ENCODE results near the gene ISOC2. TPM values are rescaled to one million over a fixed set of nuclear protein-coding genes. Genes with fewer than 3 reads are reported as not detected.

ISOC2 gene
- total RNA-seq, 1 experiment from 2014 or later, result 72.2 TPM

DNA sequence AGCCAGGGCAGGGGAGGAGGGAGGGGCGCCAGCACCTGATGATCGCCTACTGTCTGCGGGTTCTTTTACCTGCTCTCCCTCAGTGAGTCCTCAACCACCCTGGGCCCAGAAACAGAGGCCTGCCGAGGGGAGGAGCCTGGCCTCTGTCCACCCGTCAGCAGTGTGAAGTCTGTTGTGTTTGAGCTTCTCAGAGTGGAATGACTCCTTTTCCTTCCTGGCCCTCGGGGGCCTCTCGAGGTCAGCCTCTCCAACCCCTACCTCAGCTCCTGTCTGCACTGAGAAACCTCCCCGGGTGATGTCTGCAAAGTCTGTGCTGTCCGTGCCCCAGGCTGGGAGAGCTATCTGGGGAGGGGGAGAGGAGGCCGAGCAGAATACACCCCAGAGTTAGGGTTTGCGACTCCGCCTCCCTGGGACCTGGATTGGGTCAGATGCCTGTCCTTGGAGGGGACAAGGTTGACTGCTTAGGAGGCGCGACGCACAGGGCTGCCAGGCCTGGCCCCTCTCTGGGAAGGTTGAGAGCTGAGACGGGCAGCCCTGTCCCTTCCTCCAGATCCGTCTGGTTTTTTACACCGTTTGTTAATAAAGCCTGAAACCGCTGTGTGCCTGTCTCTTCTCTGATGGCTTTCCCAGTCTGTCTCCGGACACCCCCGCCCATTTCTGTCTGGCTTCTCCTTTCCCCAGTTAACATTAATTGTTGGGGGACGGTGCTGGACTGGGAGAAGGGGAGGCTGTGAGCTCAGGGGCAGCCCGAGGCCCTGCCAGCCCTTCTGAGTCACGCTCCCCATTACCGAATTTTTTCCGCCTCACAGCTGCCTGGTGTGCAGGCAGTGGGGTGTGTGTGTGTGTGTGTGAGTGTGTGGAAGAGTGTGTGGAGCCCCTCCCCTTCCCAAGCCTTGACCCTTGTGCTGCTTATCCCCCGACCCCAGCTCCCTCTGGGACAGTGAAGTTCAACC is 25.8 kb upstream of the ISOC2 start:
- peak overlapping the region; percentile 41 to 54 for H3K4me3 Mint-ChIP-seq
- H3K4me1 ChIP-seq (ENCODE audit: insufficient read depth, low read length), result peaks cover 3% of the 10 kb centered on the region
- no peak overlapping the region for H3T11ph ChIP-seq (ENCODE audit: low read length)
- no peak overlapping the region for H3K56ac ChIP-seq (ENCODE audit: insufficient read length, low read depth, low read length)
- no peaks in the 10 kb centered on the region for H3K9me3 ChIP-seq (ENCODE audit: control insufficient read depth, low read depth, low read length)
- H3K4me1 Mint-ChIP-seq, result peaks cover 14 to 32% of the 10 kb centered on the region in 2 experiments
- no peak overlapping the region for H3K4ac ChIP-seq (ENCODE audit: low read depth, low read length)
- H3K36me3 Mint-ChIP-seq (ENCODE audit: insufficient read depth in 1 of 3, low read depth in 3 of 3), result peaks cover 0 to 8% (median 2%) of the 10 kb centered on the region in 3 experiments; a peak in 5 of 7 replicates
- H3K18ac ChIP-seq (ENCODE audit: insufficient read length, low read depth, low read length), result no peak overlapping the region
- no peaks in the 10 kb centered on the region for H3K79me2 ChIP-seq (ENCODE audit: insufficient read depth, low read length)
- H3K79me1 ChIP-seq (ENCODE audit: insufficient read depth, low read depth, low read length, poor library complexity, severe bottlenecking), result no peaks in the 10 kb centered on the region
- H2AK5ac ChIP-seq (ENCODE audit: insufficient read length, low read length), result no peak overlapping the region
- DNase-seq, result no peak
- H3K23me2 ChIP-seq (ENCODE audit: insufficient read length, low read depth, low read length, poor library complexity, severe bottlenecking), result peaks cover 8% of the 10 kb centered on the region
- no peak overlapping the region for H3K23ac ChIP-seq (ENCODE audit: insufficient read length, low read depth, low read length)
- no CpG with 5 or more reads among the region's 27 CpGs for WGBS (ENCODE audit: extremely low coverage, insufficient read length, low lambda C conversion rate)
- no peaks in the 10 kb centered on the region for H3K9me3 Mint-ChIP-seq
- H4K8ac ChIP-seq (replicated peaks; ENCODE audit: insufficient read length, low read depth, low read length), result no peak overlapping the region
- H2BK15ac ChIP-seq (ENCODE audit: low read depth, low read length), result no peak overlapping the region
- no peak overlapping the region for H2BK20ac ChIP-seq (ENCODE audit: low read depth, low read length, poor library complexity, severe bottlenecking)
- no peak overlapping the region for H2BK120ac ChIP-seq (ENCODE audit: low read depth, low read length, poor library complexity, severe bottlenecking)
- no peak overlapping the region for H3K27ac ChIP-seq (ENCODE audit: insufficient read length, low read depth, low read length)
- H3K14ac ChIP-seq (ENCODE audit: insufficient read depth, low read length), result no peak overlapping the region
- H4K5ac ChIP-seq (ENCODE audit: insufficient read length, low read depth, low read length), result no peak overlapping the region
- H3K4me2 ChIP-seq (ENCODE audit: insufficient read depth, insufficient read length, low read length), result peak overlapping the region; percentile 15
- H3K9ac ChIP-seq (ENCODE audit: extremely low read depth, insufficient read length, low read length), result no peak overlapping the region
- H3K27me3 ChIP-seq (ENCODE audit: insufficient read depth, low read length), result no peaks in the 10 kb centered on the region
- no peak overlapping the region for H2BK5ac ChIP-seq (ENCODE audit: insufficient read length, low read length)
- peaks cover 6% of the 10 kb centered on the region for H3K27me3 Mint-ChIP-seq (ENCODE audit: low read depth)
- H4K20me1 ChIP-seq (ENCODE audit: control insufficient read depth, insufficient read depth, insufficient read length), result no peaks in the 10 kb centered on the region
- H2AFZ ChIP-seq (ENCODE audit: low read length), result no peak overlapping the region
- H4K91ac ChIP-seq (ENCODE audit: insufficient read length, low read depth, low read length), result no peak overlapping the region
- H3K27ac Mint-ChIP-seq, result peak overlapping the region; percentile 15 to 92 (median 73); a peak in 4 of 7 replicates
- TF ChIP-seq, protein P1, sequence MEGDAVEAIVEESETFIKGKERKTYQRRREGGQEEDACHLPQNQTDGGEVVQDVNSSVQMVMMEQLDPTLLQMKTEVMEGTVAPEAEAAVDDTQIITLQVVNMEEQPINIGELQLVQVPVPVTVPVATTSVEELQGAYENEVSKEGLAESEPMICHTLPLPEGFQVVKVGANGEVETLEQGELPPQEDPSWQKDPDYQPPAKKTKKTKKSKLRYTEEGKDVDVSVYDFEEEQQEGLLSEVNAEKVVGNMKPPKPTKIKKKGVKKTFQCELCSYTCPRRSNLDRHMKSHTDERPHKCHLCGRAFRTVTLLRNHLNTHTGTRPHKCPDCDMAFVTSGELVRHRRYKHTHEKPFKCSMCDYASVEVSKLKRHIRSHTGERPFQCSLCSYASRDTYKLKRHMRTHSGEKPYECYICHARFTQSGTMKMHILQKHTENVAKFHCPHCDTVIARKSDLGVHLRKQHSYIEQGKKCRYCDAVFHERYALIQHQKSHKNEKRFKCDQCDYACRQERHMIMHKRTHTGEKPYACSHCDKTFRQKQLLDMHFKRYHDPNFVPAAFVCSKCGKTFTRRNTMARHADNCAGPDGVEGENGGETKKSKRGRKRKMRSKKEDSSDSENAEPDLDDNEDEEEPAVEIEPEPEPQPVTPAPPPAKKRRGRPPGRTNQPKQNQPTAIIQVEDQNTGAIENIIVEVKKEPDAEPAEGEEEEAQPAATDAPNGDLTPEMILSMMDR (conservative IDR thresholded peaks at IDR 0.05), result no peak
- H2BK12ac ChIP-seq (ENCODE audit: insufficient read length, low read depth, low read length), result no peak overlapping the region

All from H9 (cell line).